Measurements from ENCODE around the gene EFNB2. TPM values are rescaled to one million over a fixed set of nuclear protein-coding genes. Genes with fewer than 3 reads are reported as not detected.

Gene EFNB2
- total and polyA plus RNA-seq, 2 of the 13 experiments (the other 11 are each of a cell fraction or from before 2014, with no cell fraction given), result 0.11 to 0.20 TPM

- no peak overlapping the region for H3K4me2 ChIP-seq (ENCODE audit: low read depth, low read length)
- H3K79me2 ChIP-seq (ENCODE audit: insufficient read depth, low read length), result no peaks in the 10 kb centered on the region
- no peak overlapping the region for H3K9ac ChIP-seq (ENCODE audit: insufficient read depth, low read depth, low read length)
- intact Hi-C loops (cut with micrococcal nuclease; ENCODE audit: unreplicated experiment) (no loop called here), in situ Hi-C loops (cut with HindIII; ENCODE audit: extremely low pct_ligation_motif_present, low pct_unique_long_range_greater_than_20kb) (no loop called here)
- H4K20me1 ChIP-seq (ENCODE audit: insufficient read depth, low read length), result no peaks in the 10 kb centered on the region
- BruUV-seq (replicated peaks), result no TSS peak
- no peaks in the 10 kb centered on the region for H3K36me3 ChIP-seq (replicated peaks in 1 of 2; ENCODE audit: control insufficient read depth in 1 of 2, insufficient read depth in 2 of 2, low read length in 2 of 2)
- no peaks in the 10 kb centered on the region for H3K9me3 ChIP-seq (ENCODE audit: low read length)
- no peak overlapping the region for H2AFZ ChIP-seq (ENCODE audit: low read length)
- H3K27ac ChIP-seq (ENCODE audit: extremely low read length, insufficient read depth, low read length), result no peak overlapping the region
- ATAC-seq, result no peak
- no peak overlapping the region for H3K4me3 ChIP-seq (replicated peaks in 1 of 3; ENCODE audit: insufficient read depth in 1 of 3, low read depth in 2 of 3, low read length in 3 of 3)
- H3K27me3 ChIP-seq (ENCODE audit: control insufficient read depth in 1 of 2, insufficient read depth in 2 of 2, low read length in 2 of 2), result peaks cover 6 to 43% of the 10 kb centered on the region in 2 experiments; a peak in 4 of 5 replicates
- ChIA-PET CTCF (ENCODE audit: low intra/inter-chr PET ratio, low total read pairs) (no interaction called here), POLR2A (no interaction called here)
- DNase-seq (ENCODE audit: low spot score), result no peak
- WGBS (ENCODE audit: low lambda C conversion rate), result 11% methylated on average over 7 of the region's 7 CpGs
- FAIRE-seq, result no peak
- no peaks in the 10 kb centered on the region for H3K4me1 ChIP-seq (ENCODE audit: insufficient read depth, low read length)
- no peak for TF ChIP-seq KLF13 (CRISPR knock-in tag; IDR thresholded peaks at IDR 0.05)
Measured at GRCh38 chr13:106470576-106470975, 64.9 kb downstream of the EFNB2 start.

- no peaks in the 10 kb centered on the region for H3K36me3 ChIP-seq (replicated peaks in 1 of 2; ENCODE audit: control insufficient read depth in 1 of 2, insufficient read depth in 2 of 2, low read length in 2 of 2)
- no TSS peak for BruUV-seq (replicated peaks)
- H3K4me3 ChIP-seq (replicated peaks in 1 of 3; ENCODE audit: insufficient read depth in 1 of 3, low read depth in 2 of 3, low read length in 3 of 3), result no peak overlapping the region
- no peak overlapping the region for H3K9ac ChIP-seq (ENCODE audit: insufficient read depth, low read depth, low read length)
- H3K4me1 ChIP-seq (ENCODE audit: insufficient read depth, low read length), result no peaks in the 10 kb centered on the region
- H3K79me2 ChIP-seq (ENCODE audit: insufficient read depth, low read length), result no peaks in the 10 kb centered on the region
- no peaks in the 10 kb centered on the region for H4K20me1 ChIP-seq (ENCODE audit: insufficient read depth, low read length)
- H3K9me3 ChIP-seq (ENCODE audit: low read length), result no peaks in the 10 kb centered on the region
- ATAC-seq, result no peak
- POLR2A ChIA-PET, result no interaction called here
- no peak overlapping the region for H3K4me2 ChIP-seq (ENCODE audit: low read depth, low read length)
- DNase-seq (ENCODE audit: low spot score), result no peak
- no peak overlapping the region for H2AFZ ChIP-seq (ENCODE audit: low read length)
- intact Hi-C loops (cut with micrococcal nuclease; ENCODE audit: unreplicated experiment), result no loop called here
- in situ Hi-C loops (cut with HindIII; ENCODE audit: extremely low pct_ligation_motif_present, low pct_unique_long_range_greater_than_20kb), result no loop called here
- CTCF ChIA-PET (ENCODE audit: low intra/inter-chr PET ratio, low total read pairs), result no interaction called here
- H3K27me3 ChIP-seq (ENCODE audit: control insufficient read depth in 1 of 2, insufficient read depth in 2 of 2, low read length in 2 of 2), result peaks cover 6 to 47% of the 10 kb centered on the region in 2 experiments; a peak in 4 of 5 replicates
- WGBS (ENCODE audit: low lambda C conversion rate), result 50% methylated on average over 19 of the region's 20 CpGs
- no peak for FAIRE-seq
- no peak overlapping the region for H3K27ac ChIP-seq (ENCODE audit: extremely low read length, insufficient read depth, low read length)
- TF ChIP-seq PBX3 (CRISPR knock-in tag; IDR thresholded peaks at IDR 0.05; ENCODE audit: borderline replicate concordance), result no peak
- no peak for TF ChIP-seq TOPORS (CRISPR knock-in tag; IDR thresholded peaks at IDR 0.05)
- no peak for TF ChIP-seq HIC2 (CRISPR knock-in tag; IDR thresholded peaks at IDR 0.05; ENCODE audit: low read depth)
- TF ChIP-seq ZNF777 (CRISPR knock-in tag; IDR thresholded peaks at IDR 0.05), result no peak
- TF ChIP-seq RXRB (CRISPR knock-in tag; IDR thresholded peaks at IDR 0.05; ENCODE audit: borderline replicate concordance), result no peak
- TF ChIP-seq ZNF121 (CRISPR knock-in tag; IDR thresholded peaks at IDR 0.05), result no peak
- TF ChIP-seq ZNF674 (CRISPR knock-in tag; IDR thresholded peaks at IDR 0.05; ENCODE audit: low read depth), result no peak
- TF ChIP-seq MBD4 (IDR thresholded peaks at IDR 0.05; ENCODE audit: borderline replicate concordance, low read length), result no peak
- no peak for TF ChIP-seq HMGA1 (CRISPR knock-in tag; conservative IDR thresholded peaks at IDR 0.05)
- no peak for TF ChIP-seq NFIB (CRISPR knock-in tag; IDR thresholded peaks at IDR 0.05; ENCODE audit: borderline replicate concordance)
- TF ChIP-seq BRF2 (CRISPR knock-in tag; IDR thresholded peaks at IDR 0.05), result no peak
- TF ChIP-seq ZNF224 (CRISPR knock-in tag; IDR thresholded peaks at IDR 0.05), result no peak
- no peak for TF ChIP-seq DR1 (CRISPR knock-in tag; IDR thresholded peaks at IDR 0.05)
- TF ChIP-seq RFX3 (CRISPR knock-in tag; IDR thresholded peaks at IDR 0.05), result no peak
Measured at GRCh38 chr13:106468744-106469590, 66.5 kb downstream of the EFNB2 start.
